Upper lobe of left lung (tissue), 6 donors: ENCODE measurements around the gene PDK2. TPM values are rescaled to one million over a fixed set of nuclear protein-coding genes. Genes with fewer than 3 reads are reported as not detected.

Experiments
- ATAC-seq, 2 donors: fragments of 200-7000 bp; cut with Tn5 transposase; one replicate each; pipeline ENCODE4 v1.9.1; 2022; ENCODE audit warnings: mild to moderate bottlenecking in 2 of 2, moderate library complexity in 2 of 2; ENCODE audit not compliant: low FRiP score in 2 of 2
- DNase-seq, 2 donors: peaks; one replicate each; pipeline ENCODE4 v3.0.0-alpha.2; 2019 to 2020
- H3K27ac ChIP-seq, 4 donors: fragments of 200-600 bp; sonication (generic); one replicate each; pipeline ENCODE4 v1.5.1; 2016 to 2019
- H3K27me3 ChIP-seq, 4 donors: fragments of 200-600 bp; sonication (generic); one replicate each; pipeline ENCODE4 v1.5.1; 2017 to 2019
- H3K36me3 ChIP-seq, 4 donors: fragments of 200-600 bp; sonication (generic); one replicate each; pipeline ENCODE4 v1.5.1; 2016 to 2019
- H3K4me1 ChIP-seq, 4 donors: fragments of 200-600 bp; sonication (generic); one replicate each; pipeline ENCODE4 v1.5.1; 2018 to 2019
- H3K4me3 ChIP-seq, 4 donors: fragments of 200-600 bp; sonication (generic); one replicate each; pipeline ENCODE4 v1.5.1; 2017 to 2019; ENCODE audit warnings: mild to moderate bottlenecking in 2 of 4, moderate library complexity in 1 of 4
- H3K9me3 ChIP-seq, 4 donors: fragments of 200-600 bp; sonication (generic); one replicate each; pipeline ENCODE4 v1.5.1; 2018 to 2019
- EP300 ChIP-seq, 4 donors: sonication (generic); formaldehyde crosslinking; IDR thresholded peaks; one replicate each; pipeline ENCODE4 v1.5.1; 2017; ENCODE audit warnings: antibody characterized with exemption in 4 of 4, control low read depth in 2 of 4
- POLR2A ChIP-seq, 4 donors: fragments of 450-650 bp; IDR thresholded peaks; one replicate each; pipeline ENCODE4 v1.5.1; 2016 to 2017; ENCODE audit warnings: antibody characterized with exemption in 4 of 4, mild to moderate bottlenecking in 2 of 4
- POLR2AphosphoS5 ChIP-seq, 2 donors: sonication (generic); formaldehyde crosslinking; IDR thresholded peaks; one replicate each; pipeline ENCODE4 v1.5.1; 2017; ENCODE audit warnings: antibody characterized with exemption in 2 of 2
- WGBS, 2 donors: methylation state at CpG; one replicate each; pipeline ENCODE4 v1.1.5; 2017 to 2018; 5-methylcytosine and 5-hydroxymethylcytosine counted together
- total RNA-seq, 6 donors: library from RNA; depleted of rRNA in 4 of 6; stranded (reverse); fragments of >200 nt in 4 of 6; gene quantifications; one replicate each; pipeline versions ENCODE4 v1.1.0 to v1.2.1, GENCODE V29; 2016 to 2021
- TF ChIP-seq, protein P1 (sequence below), 6 experiments: fragments of 450-650 bp in 4 of 6; fragments of 200-600 bp in 2 of 6; sonication (generic) in 2 of 6; IDR thresholded peaks; one replicate each; pipeline ENCODE4 v1.5.1; 2016 to 2019; ENCODE audit warnings: antibody characterized with exemption in 6 of 6
- donor health status: DM: no; HTN: no; CAD: no; lungs with moderate emphysema.
- donor health status: DM: no; HTN: yes; CAD: no; lungs with severe emphysema.

Gene PDK2
- total RNA-seq, 6 donors from 2014 or later, result 15.7 to 80.7 (median 34.9) TPM

DNA sequence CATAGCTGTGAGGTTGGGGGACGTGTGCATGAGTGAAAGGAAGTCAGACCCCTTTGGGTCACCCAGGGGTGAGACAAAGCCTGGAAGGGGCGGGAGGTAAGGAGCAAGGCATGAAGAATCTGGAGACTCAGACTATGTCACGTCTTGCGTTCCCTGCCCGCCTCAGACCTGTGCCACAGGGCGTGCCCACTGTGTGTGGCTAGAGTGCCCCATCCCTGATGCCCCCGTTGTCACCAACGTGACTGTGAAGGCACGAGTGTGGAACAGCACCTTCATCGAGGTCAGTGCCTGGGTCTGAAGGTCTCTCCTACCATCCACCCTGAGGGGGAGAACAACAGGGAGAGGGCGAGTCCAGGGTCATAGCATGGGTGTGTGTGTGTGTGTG lies 15.1 kb upstream of the PDK2 start:
- no peaks in the 10 kb centered on the region for H3K9me3 ChIP-seq
- peaks cover 0 to 9% (median 0%) of the 10 kb centered on the region in 4 donors for H3K4me1 ChIP-seq
- DNase-seq (peak in 1 of 2 donors; percentile 32), ATAC-seq (no peak)
- H3K36me3 ChIP-seq, result peaks cover 38 to 97% (median 81%) of the 10 kb centered on the region in 4 donors
- H3K4me3 ChIP-seq, result no peak overlapping the region
- TF ChIP-seq POLR2AphosphoS5 (IDR thresholded peaks at IDR 0.05), result no peak
- TF ChIP-seq, protein P1, sequence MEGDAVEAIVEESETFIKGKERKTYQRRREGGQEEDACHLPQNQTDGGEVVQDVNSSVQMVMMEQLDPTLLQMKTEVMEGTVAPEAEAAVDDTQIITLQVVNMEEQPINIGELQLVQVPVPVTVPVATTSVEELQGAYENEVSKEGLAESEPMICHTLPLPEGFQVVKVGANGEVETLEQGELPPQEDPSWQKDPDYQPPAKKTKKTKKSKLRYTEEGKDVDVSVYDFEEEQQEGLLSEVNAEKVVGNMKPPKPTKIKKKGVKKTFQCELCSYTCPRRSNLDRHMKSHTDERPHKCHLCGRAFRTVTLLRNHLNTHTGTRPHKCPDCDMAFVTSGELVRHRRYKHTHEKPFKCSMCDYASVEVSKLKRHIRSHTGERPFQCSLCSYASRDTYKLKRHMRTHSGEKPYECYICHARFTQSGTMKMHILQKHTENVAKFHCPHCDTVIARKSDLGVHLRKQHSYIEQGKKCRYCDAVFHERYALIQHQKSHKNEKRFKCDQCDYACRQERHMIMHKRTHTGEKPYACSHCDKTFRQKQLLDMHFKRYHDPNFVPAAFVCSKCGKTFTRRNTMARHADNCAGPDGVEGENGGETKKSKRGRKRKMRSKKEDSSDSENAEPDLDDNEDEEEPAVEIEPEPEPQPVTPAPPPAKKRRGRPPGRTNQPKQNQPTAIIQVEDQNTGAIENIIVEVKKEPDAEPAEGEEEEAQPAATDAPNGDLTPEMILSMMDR (IDR thresholded peaks at IDR 0.05), result no peak
- H3K27ac ChIP-seq, result peak overlapping the region in 1 of 4 donors; percentile 24
- 82 to 85% methylated on average over 11 of the region's 11 CpGs for WGBS, 2 donors
- no peaks in the 10 kb centered on the region for H3K27me3 ChIP-seq

DNA sequence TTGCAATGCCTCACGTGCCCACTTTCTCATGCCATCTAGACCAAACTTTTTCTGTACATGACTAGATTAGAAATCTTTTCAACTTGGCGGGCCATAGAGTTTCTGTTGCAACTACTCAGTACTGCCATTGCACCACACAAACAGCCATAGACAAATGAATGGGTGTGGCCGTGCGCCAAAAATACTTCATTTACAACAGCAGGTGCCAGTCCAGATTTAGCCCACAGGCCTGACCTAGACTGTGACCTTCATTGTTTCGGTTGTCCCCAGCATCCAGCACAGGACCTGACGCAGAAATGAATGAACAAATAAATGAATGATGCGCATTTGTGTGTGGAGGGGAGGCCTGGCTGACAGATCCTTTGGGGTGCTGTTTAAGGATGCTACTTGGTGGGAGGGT lies 14.3 kb upstream of the PDK2 start:
- Histone ChIP-seq H3K27ac (no peak overlapping the region), H3K4me1 (peaks cover 0 to 9% (median 0%) of the 10 kb centered on the region in 4 donors), H3K27me3 (no peaks in the 10 kb centered on the region), H3K9me3 (no peaks in the 10 kb centered on the region), H3K4me3 (no peak overlapping the region), H3K36me3 (peaks cover 31 to 89% (median 74%) of the 10 kb centered on the region in 4 donors)
- TF ChIP-seq EP300 (IDR thresholded peaks at IDR 0.05), result no peak
- TF ChIP-seq POLR2A (IDR thresholded peaks at IDR 0.05), result no peak
- TF ChIP-seq, protein P1 (IDR thresholded peaks at IDR 0.05), result no peak
- 68 to 75% methylated on average over 7 of the region's 7 CpGs for WGBS, 2 donors
- DNase-seq (no peak), ATAC-seq (no peak)

DNA sequence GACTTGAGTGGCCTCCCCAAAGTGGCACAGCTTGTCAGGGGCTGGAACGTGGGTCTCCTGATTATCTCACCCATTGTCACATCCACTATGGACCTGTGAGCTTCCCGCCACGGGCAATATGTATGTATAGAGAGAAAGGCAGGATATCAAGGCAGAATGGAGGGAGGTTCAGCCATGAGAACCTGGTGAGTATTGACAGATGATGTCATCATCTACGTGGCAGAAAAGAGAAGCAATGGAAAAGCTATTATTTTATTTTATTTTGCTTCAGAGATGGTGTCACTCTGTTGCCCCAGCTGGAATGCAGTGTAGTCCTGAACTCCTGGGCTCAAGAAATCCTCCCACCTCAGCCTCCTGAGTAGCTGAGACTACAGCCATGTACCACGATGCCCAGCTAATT lies 13.4 kb upstream of the PDK2 start:
- DNase-seq (no peak), ATAC-seq (no peak)
- Histone ChIP-seq H3K4me1 (peaks cover 0 to 9% (median 0%) of the 10 kb centered on the region in 4 donors), H3K27ac (no peak overlapping the region), H3K27me3 (no peaks in the 10 kb centered on the region), H3K4me3 (no peak overlapping the region), H3K36me3 (peaks cover 24 to 80% (median 66%) of the 10 kb centered on the region in 4 donors), H3K9me3 (no peaks in the 10 kb centered on the region)
- TF ChIP-seq, protein P1 (IDR thresholded peaks at IDR 0.05), result no peak
- TF ChIP-seq POLR2A (IDR thresholded peaks at IDR 0.05) (no peak), POLR2AphosphoS5 (IDR thresholded peaks at IDR 0.05) (no peak), EP300 (IDR thresholded peaks at IDR 0.05) (no peak)
- WGBS, 2 donors, result 79 to 80% methylated on average over 5 of the region's 5 CpGs

DNA sequence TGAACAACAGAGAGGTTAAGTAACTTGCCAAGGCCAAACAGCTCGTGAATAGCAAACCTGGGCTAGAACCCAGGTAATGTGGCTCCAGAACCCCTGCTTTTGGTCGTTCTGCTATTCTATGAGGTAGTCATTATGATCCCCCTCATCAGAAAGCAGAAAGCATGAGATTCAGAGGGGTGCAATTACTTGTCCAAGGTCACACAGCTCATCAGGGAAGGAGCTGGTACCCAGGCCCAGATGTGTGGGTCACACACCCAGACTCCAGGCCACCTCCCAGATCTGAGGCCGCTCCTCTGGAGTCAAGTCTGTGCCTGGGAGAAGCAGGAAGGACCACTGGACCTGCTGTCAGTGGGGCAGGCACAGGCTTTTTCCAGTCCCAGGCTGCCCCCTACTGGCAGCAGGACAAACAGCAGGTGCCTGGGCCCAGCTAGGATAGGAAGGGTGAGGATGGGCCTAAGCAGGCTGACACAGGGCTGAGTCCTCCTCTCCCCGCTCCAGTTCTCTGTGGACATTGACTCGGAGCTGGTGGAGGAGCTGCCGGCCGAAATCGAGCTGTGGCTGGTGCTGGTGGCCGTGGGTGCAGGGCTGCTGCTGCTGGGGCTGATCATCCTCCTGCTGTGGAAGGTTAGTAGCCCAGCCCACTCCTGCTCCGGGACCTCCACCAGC lies 7.8 kb upstream of the PDK2 start:
- Histone ChIP-seq H3K36me3 (peaks cover 8 to 72% (median 48%) of the 10 kb centered on the region in 4 donors), H3K4me1 (no peaks in the 10 kb centered on the region), H3K27me3 (no peaks in the 10 kb centered on the region), H3K4me3 (no peak overlapping the region), H3K27ac (peak overlapping the region in 3 of 4 donors; percentile 21 to 53 (median 35)), H3K9me3 (no peaks in the 10 kb centered on the region)
- TF ChIP-seq, protein P1 (IDR thresholded peaks at IDR 0.05), result peak; percentile 93 to 98 (median 95)
- no peak for TF ChIP-seq POLR2AphosphoS5 (IDR thresholded peaks at IDR 0.05)
- WGBS, 2 donors, result 55 to 78% methylated on average over 4 to 6 of the region's 10 CpGs
- ATAC-seq (peak; percentile 90 to 91), DNase-seq (peak; percentile 58 to 77)

DNA sequence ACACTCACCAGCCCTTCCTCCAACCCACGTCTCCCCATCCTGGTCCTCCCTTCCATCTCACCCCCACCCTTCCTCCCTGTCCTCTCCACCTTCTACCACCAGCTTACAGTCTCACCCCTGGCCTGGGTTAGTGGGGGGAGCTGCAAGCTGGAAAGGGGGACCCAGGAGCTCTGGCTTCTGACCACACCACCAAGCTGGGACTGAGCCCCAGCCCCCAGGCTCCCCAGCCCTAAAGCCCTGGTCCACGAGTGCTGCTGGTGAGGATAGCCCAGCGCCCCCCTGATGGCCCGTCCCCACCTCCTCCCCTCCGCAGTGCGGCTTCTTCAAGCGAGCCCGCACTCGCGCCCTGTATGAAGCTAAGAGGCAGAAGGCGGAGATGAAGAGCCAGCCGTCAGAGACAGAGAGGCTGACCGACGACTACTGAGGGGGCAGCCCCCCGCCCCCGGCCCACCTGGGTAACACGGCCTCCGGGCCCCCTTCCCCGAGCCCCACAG lies 7.2 kb upstream of the PDK2 start:
- WGBS, 2 donors, result 88 to 93% methylated on average over 16 to 19 of the region's 19 CpGs
- Histone ChIP-seq H3K27ac (peak overlapping the region in 3 of 4 donors; percentile 21 to 53 (median 35)), H3K4me3 (no peak overlapping the region), H3K4me1 (no peaks in the 10 kb centered on the region), H3K27me3 (no peaks in the 10 kb centered on the region), H3K36me3 (peaks cover 8 to 67% (median 44%) of the 10 kb centered on the region in 4 donors), H3K9me3 (no peaks in the 10 kb centered on the region)
- DNase-seq (peak in 1 of 2 donors; percentile 62), ATAC-seq (peak in 1 of 2 donors; percentile 4)
- no peak for TF ChIP-seq EP300 (IDR thresholded peaks at IDR 0.05)
- no peak for TF ChIP-seq POLR2AphosphoS5 (IDR thresholded peaks at IDR 0.05)
- TF ChIP-seq, protein P1 (IDR thresholded peaks at IDR 0.05), result no peak
